Measurements from ENCODE around the gene LRRC56. TPM values are rescaled to one million over a fixed set of nuclear protein-coding genes. Genes with fewer than 3 reads are reported as not detected.

Gene LRRC56
- total and polyA plus RNA-seq, 2 donors (not counting 1 experiment from before 2014, with no cell fraction given), result 0.28 to 1.3 TPM

- Histone ChIP-seq H3K27me3 (ENCODE audit: control insufficient read depth, insufficient read depth, low read length) (peaks cover 33% of the 10 kb centered on the region), H4K20me1 (ENCODE audit: control insufficient read depth, extremely low read depth, insufficient read depth, low read length) (no peaks in the 10 kb centered on the region), H3K4me3 (replicated peaks in 1 of 4; ENCODE audit: control extremely low read depth in 1 of 4, insufficient read depth in 1 of 4, low read depth in 3 of 4, low read length in 4 of 4) (no peak overlapping the region), H3K4me2 (ENCODE audit: extremely low read depth, insufficient read depth, low read length) (no peak overlapping the region), H3K27ac (ENCODE audit: insufficient read depth, low read length) (no peak overlapping the region), H3K9me3 (ENCODE audit: control insufficient read depth, insufficient read depth, low read depth, low read length) (no peaks in the 10 kb centered on the region), H3K9ac (ENCODE audit: insufficient read depth, low read length) (no peak overlapping the region), H2AFZ (ENCODE audit: low read length) (no peak overlapping the region), H3K36me3 (ENCODE audit: control insufficient read depth, insufficient read depth, low read length) (no peaks in the 10 kb centered on the region), H3K79me2 (ENCODE audit: control insufficient read depth, insufficient read depth, low read length) (no peaks in the 10 kb centered on the region), H3K4me1 (ENCODE audit: control insufficient read depth, extremely low read depth, insufficient read depth, low read length) (peaks cover 2% of the 10 kb centered on the region)
- peak; percentile 76 for TF ChIP-seq EZH2 (IDR thresholded peaks at IDR 0.05; ENCODE audit: low read length, missing control alignments)
- TF ChIP-seq CTCF (conservative IDR thresholded peaks at IDR 0.05 in 1 of 2, IDR thresholded peaks at IDR 0.05 in 1 of 2; ENCODE audit: low read depth in 1 of 2, low read length in 2 of 2), result peak in 1 of 2 donors; percentile 1
- no peak for DNase-seq (ENCODE audit: low read depth in 2 of 2)
These were observed 18.0 kb downstream of the LRRC56 start for GRCh38 chr11:555227-555779.

DNA sequence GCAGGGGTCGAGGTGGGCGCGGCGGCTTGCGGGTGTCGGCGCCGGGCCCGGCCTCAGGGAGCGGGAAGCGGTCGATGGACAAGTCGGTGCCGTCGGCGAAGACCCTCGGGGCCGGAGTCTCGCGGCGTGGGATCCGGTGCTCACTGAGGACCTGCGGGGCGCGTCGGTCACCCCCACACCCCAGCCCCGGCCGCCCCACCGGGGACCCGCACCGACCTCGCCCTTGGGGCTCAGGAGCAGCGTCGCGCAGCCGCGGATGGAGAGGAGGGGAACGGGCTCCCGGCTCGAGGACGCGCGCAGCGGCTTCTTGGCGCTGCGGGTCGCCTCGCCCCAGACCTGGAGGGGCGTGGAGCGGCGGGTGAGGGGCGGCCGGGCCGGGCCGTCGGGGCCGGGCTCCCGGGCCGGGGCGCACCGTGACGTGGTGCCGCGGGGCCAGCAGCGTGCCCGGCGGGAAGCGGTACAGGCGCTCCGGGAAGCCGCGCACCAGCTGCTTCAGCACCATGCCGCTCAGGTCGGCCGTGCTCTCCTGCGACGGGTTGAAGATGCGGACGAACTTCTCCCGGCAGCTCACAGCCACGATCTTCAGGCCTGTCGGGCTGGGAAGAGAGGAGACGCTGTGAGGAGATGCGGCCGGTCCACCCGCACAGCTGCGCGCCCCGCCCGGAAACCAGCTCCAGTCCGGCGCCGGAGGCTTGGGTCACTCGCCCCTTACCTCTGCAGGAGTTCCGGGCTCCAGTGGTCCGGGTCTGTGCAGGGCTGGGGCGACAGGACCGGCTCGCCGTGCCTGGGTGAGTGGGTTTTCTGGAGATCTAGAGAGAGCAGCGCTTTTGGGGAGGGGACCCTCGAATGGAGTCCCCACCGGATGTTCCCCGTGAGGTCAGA is 18.7 kb downstream of the LRRC56 start:
- H3K79me2 ChIP-seq (ENCODE audit: control insufficient read depth, insufficient read depth, low read length), result no peaks in the 10 kb centered on the region
- peaks cover 4% of the 10 kb centered on the region for H3K4me1 ChIP-seq (ENCODE audit: control insufficient read depth, extremely low read depth, insufficient read depth, low read length)
- no peaks in the 10 kb centered on the region for H4K20me1 ChIP-seq (ENCODE audit: control insufficient read depth, extremely low read depth, insufficient read depth, low read length)
- no peak overlapping the region for H3K4me3 ChIP-seq (replicated peaks in 1 of 4; ENCODE audit: control extremely low read depth in 1 of 4, insufficient read depth in 1 of 4, low read depth in 3 of 4, low read length in 4 of 4)
- no peak overlapping the region for H3K27ac ChIP-seq (ENCODE audit: insufficient read depth, low read length)
- TF ChIP-seq CTCF (conservative IDR thresholded peaks at IDR 0.05 in 1 of 2, IDR thresholded peaks at IDR 0.05 in 1 of 2; ENCODE audit: low read depth in 1 of 2, low read length in 2 of 2), result no peak
- peak; percentile 94 for TF ChIP-seq EZH2 (IDR thresholded peaks at IDR 0.05; ENCODE audit: low read length, missing control alignments)
- H3K9ac ChIP-seq (ENCODE audit: insufficient read depth, low read length), result no peak overlapping the region
- H3K27me3 ChIP-seq (ENCODE audit: control insufficient read depth, insufficient read depth, low read length), result peaks cover 33% of the 10 kb centered on the region
- no peak overlapping the region for H2AFZ ChIP-seq (ENCODE audit: low read length)
- no peak overlapping the region for H3K4me2 ChIP-seq (ENCODE audit: extremely low read depth, insufficient read depth, low read length)
- no peak for DNase-seq (ENCODE audit: low read depth in 2 of 2)
- H3K9me3 ChIP-seq (ENCODE audit: control insufficient read depth, insufficient read depth, low read depth, low read length), result no peaks in the 10 kb centered on the region
- no peaks in the 10 kb centered on the region for H3K36me3 ChIP-seq (ENCODE audit: control insufficient read depth, insufficient read depth, low read length)

GRCh38 chr11:556662-557256 is 19.4 kb downstream of the LRRC56 start:
- H2AFZ ChIP-seq (ENCODE audit: low read length), result no peak overlapping the region
- H3K27ac ChIP-seq (ENCODE audit: insufficient read depth, low read length), result no peak overlapping the region
- H3K36me3 ChIP-seq (ENCODE audit: control insufficient read depth, insufficient read depth, low read length), result no peaks in the 10 kb centered on the region
- no peak for DNase-seq (ENCODE audit: low read depth in 2 of 2)
- no peaks in the 10 kb centered on the region for H4K20me1 ChIP-seq (ENCODE audit: control insufficient read depth, extremely low read depth, insufficient read depth, low read length)
- H3K4me3 ChIP-seq (replicated peaks in 1 of 4; ENCODE audit: control extremely low read depth in 1 of 4, insufficient read depth in 1 of 4, low read depth in 3 of 4, low read length in 4 of 4), result no peak overlapping the region
- TF ChIP-seq EZH2 (IDR thresholded peaks at IDR 0.05; ENCODE audit: low read length, missing control alignments) (peak; percentile 5), CTCF (conservative IDR thresholded peaks at IDR 0.05 in 1 of 2, IDR thresholded peaks at IDR 0.05 in 1 of 2; ENCODE audit: low read depth in 1 of 2, low read length in 2 of 2) (no peak)
- H3K9me3 ChIP-seq (ENCODE audit: control insufficient read depth, insufficient read depth, low read depth, low read length), result no peaks in the 10 kb centered on the region
- H3K9ac ChIP-seq (ENCODE audit: insufficient read depth, low read length), result no peak overlapping the region
- H3K4me1 ChIP-seq (ENCODE audit: control insufficient read depth, extremely low read depth, insufficient read depth, low read length), result peaks cover 4% of the 10 kb centered on the region
- peaks cover 33% of the 10 kb centered on the region for H3K27me3 ChIP-seq (ENCODE audit: control insufficient read depth, insufficient read depth, low read length)
- no peaks in the 10 kb centered on the region for H3K79me2 ChIP-seq (ENCODE audit: control insufficient read depth, insufficient read depth, low read length)
- H3K4me2 ChIP-seq (ENCODE audit: extremely low read depth, insufficient read depth, low read length), result no peak overlapping the region

Measured in fibroblast of lung (primary cell).